ENCODE measurements around the gene BAZ1B. TPM values are rescaled to one million over a fixed set of nuclear protein-coding genes. Genes with fewer than 3 reads are reported as not detected.

Gene BAZ1B
- total and polyA plus RNA-seq, 9 of the 15 experiments (the other 6 are each of a cell fraction or from before 2014, with no cell fraction given): 15.0 to 134 (median 79.5) TPM

- no peak for TF ChIP-seq E2F4 (CRISPR knock-in tag; IDR thresholded peaks at IDR 0.05; ENCODE audit: low read depth)
- TF ChIP-seq ZNF639 (CRISPR knock-in tag; conservative IDR thresholded peaks at IDR 0.05 in 1 of 2, IDR thresholded peaks at IDR 0.05 in 1 of 2): peak in 1 of 2 experiments; percentile 99; a peak in 2 of 4 replicates
- TF ChIP-seq NONO (IDR thresholded peaks at IDR 0.05; ENCODE audit: low read depth in 2 of 2, low read length in 1 of 2): peak; percentile 61 to 73; a peak in 3 of 4 replicates
- TF ChIP-seq ZBTB26 (CRISPR knock-in tag; IDR thresholded peaks at IDR 0.05): peak; percentile 57; the same call in 1 of the 2 replicates
- peak; percentile 78; the same call in 1 of the 2 replicates for TF ChIP-seq KLF6 (CRISPR knock-in tag; IDR thresholded peaks at IDR 0.05; ENCODE audit: borderline replicate concordance)
- TF ChIP-seq ZMIZ1 (IDR thresholded peaks at IDR 0.05; ENCODE audit: low read depth in 2 of 2, low read length in 2 of 2): no peak
- TF ChIP-seq TAF1 (IDR thresholded peaks at IDR 0.05; ENCODE audit: control insufficient read depth, extremely low read depth, insufficient read depth, low read length, severe bottlenecking): no peak
- TF ChIP-seq PHTF2 (CRISPR knock-in tag; IDR thresholded peaks at IDR 0.05): no peak
- TF ChIP-seq HNRNPUL1 (IDR thresholded peaks at IDR 0.05; ENCODE audit: low read length): no peak
- no peak for TF ChIP-seq ZNF431 (CRISPR knock-in tag; IDR thresholded peaks at IDR 0.05)
- TF ChIP-seq ATF6 (CRISPR knock-in tag; IDR thresholded peaks at IDR 0.05): peak; percentile 97; the same call in 1 of the 2 replicates
- TF ChIP-seq BDP1 (IDR thresholded peaks at IDR 0.05; ENCODE audit: insufficient read depth, insufficient read length): no peak
- TF ChIP-seq IRF2 (CRISPR knock-in tag; IDR thresholded peaks at IDR 0.05): no peak
These were observed 35.5 kb upstream of the BAZ1B start, which contains the start of gene BCL7B (continued) for GRCh38 chr7:73557397-73558257.
